GM18873 (cell line): ENCODE data around the gene INSR.
"Not testable (repeated sequence)": the region's sequence is repeated elsewhere in the genome, so short reads cannot be mapped to it uniquely, and the experiment has no call there.

Experiments used
- ATAC-seq: cut with Tn5 transposase; IDR thresholded peaks from one replicate; pipeline ENCODE4 v1.9.1; 2021; ENCODE audit warnings: mild to moderate bottlenecking, moderate library complexity, moderate number of reproducible peaks; ENCODE audit not compliant: unreplicated experiment, low FRiP score

The INSR gene

DNA sequence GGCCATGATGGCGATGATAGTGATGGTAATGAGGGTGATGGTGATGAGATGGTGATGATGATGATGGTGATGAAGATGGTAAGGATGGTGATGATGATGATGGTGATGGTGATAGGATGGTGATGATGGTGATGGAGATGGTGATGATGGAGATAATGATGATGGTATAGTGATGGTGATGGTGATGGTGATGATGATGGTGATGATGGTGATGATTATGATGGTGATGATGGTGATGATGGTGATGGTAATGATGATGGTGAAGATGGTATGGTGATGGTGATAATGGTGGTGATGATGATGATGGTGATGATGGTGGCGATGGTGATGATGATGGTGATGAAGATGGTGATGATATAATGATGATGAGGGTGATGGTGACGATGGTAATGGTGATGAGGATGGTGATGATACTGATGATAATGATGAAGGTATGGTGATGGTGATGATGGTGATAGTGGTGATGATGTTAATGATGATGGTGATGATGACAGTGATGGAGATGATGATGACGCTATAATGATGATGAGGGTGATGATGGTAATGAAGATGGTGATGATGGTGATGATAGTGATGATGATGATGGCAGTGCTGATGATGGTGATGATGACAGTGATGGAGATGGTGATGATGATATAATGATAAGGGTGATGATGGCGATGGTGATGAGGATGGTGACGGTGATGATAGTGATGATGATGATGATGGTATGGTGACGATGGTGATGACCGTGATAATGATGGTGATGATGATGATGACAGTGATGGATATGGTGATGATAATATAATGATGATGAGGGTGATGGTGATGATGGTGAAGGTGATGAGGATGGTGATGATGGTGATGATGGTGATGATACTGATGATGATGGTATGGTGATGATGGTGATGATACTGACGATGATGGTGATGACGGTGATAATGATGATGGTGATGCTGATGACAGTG, 187.2 kb downstream of the INSR start:
- ATAC-seq, result no peak

DNA sequence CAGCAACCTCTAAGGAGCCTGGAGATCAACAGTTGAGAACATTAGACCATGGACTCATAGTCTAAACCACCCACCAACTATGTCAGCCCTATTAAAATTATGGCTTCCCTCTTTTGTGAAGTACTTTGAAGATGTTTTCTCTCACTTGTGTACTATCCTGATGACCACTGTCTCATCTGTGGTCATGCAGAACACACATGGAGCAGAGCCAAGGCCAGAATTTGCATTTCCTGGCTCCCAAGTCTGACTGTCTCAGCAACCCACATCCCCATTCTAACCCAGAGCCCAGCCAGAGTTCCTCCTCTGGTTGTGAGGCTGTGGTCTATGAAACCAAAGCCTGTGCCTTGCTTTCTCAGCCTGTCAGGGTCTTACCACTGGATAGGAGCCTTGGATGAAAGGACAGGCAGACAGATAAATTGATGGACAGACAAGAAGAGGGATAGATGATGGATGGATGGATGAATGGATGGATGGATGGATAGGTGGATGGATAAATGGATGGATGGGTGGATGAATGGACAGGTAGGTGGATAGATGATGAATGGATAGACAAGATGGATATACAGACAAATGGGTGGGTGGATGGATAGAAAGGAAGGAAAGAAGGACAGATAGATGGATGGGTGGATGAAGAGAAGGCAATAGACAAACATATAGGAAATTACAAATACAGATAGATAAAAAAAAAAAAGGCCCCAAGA, 189.3 kb downstream of the INSR start:
- no peak for ATAC-seq

DNA sequence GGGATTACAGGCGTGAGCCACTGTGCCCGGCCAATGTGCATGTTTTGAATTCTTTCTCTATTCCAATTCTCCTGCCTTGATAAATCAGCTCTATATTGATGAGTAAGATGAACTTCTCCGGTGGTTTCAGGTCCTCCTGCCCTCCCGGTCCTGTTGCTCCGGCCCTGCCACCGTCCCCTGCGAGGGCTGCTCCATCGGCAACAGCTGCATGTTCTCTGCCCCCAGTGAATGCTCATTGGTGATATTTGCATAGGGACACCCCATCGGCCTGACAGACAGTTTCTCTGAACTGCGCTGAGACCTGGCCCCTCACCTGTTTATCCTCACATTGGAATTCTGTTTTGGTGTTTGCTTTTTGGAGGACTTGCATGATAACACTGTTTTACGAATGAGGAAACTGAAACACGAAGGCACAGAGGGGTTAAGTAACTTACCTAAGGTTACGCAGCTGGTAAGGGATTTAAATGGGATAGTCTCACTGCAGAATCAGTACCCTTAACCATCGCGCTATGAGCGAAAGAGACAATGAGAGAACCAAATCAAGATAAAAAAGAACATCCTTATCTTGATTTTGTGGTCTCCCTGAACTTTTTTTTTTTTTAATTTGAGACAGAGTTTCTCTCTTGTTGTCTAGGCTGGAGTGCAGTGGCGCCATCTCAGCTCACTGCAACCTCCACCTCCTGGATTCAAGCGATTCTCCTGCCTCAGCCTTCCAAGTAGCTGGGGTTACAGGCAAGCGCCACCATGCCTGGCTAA, 192.5 kb downstream of the INSR start:
- ATAC-seq, result no peak

DNA sequence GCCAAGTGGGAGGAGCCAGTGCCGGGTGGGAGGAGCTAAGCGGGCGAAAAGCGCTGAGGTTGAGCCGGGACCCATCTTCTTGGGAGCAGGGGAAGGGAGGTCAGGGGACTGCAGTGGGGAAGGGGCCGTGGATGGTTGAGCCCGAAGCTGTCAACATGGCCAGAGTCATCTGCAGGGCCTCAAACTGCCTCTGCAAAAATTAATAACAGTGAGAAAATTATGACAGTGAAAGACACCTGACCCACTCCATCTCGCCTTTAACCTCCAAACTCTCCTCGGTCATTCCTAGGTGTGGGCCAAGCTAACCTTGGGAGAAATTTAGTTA, 194.7 kb downstream of the INSR start:
- no peak for ATAC-seq

DNA sequence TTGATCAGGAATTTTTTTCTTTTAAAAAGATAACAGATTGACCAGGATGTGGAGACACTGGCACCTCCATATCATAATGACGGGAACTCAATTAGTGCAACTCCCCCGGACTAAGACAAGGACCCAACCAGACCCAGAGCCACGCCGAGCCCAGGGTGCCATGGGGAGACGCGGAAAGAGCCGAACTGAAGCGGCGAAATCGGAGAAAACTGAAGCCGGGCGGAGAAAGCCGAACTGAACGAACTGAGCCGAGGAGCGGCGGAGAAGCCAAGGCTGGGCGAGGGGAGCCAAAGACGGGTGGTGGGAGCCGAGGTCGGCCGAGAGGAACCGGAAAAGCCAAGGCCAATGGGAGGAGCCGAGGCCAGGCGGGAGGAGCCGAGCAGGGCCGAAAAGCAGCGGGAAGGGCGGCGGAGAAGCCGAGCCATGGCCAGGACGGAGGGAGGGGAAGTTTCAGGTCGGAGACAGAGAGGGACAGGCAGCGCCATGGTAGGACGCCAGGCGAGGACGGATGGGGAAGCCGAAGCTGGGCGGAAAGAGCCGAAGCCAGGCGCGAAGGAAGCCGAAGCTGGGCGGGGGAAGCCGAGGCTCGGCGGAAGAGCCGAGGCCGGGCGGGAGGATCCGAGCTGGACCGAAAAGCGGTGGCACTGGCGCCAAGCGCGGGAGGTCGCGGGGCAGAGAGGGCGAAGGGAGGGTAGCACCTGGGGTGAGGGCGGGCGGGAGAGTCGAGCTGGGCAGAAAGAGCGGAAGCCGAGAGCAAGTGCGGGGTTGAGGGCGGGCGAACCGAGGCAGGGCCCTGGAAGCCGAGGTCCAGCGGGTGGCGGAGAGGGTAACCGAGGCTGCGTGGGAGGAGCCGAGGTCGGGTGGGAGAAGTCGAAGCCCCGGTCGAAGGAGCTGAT, 195.3 kb downstream of the INSR start:
- ATAC-seq, result peak; percentile 77

DNA sequence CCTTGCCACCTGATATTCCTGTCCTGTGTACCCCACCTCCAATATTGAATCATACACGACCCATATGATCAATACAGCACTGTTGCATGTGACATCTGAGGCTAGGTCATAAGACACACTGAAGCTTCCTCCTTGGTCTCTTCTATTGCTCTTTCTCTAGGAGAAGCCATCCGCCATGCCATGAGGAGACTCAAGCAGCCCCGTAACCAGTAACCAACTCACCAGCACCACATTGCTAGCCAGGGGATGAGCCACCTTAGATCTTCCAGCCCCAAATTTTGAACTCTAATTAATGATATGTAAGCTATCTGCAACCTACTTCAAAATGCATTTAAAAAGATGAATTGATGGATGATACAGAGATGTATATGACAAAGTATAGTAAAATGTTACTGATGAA, 196.1 kb downstream of the INSR start:
- no peak for ATAC-seq

DNA sequence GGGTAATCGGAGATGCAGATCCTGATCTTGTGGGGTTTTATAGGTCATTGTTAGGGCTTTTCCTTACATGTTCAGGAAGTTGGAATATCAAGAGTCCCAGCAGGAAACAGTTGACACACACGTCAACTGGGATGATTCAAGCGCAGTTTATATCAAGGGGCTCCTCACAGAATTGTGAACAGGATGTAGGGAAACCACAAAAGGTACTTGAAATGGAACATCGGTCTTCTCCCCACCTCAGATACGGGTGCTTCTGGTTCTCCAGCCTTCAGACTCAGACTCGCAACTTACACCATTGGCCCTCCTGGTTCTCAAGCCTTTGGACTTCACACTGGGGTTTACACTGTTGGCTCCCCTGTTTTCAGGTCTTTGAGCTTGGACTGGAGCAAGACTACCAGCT, 205.2 kb downstream of the INSR start:
- no peak for ATAC-seq

DNA sequence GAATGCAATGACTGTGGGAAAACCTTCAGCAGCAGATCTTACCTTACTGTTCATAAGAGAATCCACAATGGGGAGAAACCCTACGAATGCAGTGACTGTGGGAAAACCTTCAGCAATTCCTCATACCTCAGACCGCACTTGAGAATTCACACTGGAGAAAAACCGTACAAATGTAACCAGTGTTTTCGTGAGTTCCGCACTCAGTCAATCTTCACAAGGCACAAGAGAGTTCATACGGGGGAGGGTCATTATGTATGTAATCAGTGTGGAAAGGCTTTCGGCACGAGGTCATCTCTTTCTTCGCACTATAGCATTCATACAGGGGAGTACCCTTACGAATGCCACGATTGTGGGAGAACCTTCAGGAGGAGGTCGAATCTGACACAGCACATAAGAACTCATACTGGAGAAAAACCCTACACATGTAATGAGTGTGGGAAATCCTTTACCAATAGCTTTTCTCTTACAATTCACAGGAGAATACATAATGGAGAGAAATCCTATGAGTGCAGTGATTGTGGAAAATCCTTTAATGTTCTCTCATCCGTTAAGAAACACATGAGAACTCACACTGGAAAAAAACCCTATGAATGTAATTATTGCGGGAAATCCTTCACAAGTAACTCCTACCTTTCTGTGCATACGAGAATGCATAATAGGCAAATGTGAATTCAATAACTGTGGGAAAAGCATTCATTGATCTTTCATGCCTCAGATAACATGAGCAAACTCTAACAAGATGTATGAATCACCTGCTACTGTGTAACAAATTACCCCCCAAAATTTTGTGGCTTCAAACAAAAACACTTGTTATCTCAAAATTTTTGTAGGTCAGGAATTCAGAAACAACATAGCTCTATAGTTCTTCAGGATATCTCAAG, 210.9 kb downstream of the INSR start:
- no peak for ATAC-seq

DNA sequence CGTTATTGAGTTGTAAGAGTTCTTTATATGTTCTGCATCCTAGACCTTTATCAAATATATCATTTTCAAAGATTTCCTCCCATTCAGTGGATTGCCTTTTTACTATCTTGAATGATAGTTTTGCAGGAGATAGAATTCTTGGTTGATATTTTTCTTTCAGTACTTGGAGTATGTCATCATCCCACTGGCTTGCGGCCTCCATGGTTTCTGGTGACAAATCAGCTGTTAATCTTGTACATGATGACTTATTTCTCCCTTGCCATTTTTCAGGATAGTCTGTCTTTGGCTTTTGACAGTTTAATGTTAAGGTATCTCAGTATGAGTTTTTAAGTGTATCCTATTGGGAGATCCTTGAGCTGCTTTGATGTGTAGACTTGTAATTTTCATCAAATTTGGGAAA, 216.2 kb downstream of the INSR start:
- ATAC-seq, result no peak

DNA sequence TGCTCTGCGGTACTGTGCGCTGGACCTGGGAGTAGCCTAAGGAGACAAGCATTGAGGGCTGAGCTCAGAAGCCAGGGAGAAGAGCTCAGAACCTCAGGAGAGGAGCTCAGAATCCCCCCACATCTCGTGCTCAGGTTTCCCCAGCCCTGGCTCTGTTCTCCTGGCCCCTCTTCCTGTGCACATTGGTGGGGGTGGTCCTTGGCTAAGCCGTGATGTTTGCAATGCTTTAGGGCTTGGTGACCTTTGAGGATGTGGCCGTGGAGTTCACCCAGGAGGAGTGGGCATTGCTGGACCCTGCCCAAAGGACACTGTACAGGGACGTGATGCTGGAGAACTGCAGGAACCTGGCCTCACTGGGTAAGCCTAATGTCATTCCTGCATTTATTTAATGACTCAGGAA, 218.1 kb downstream of the INSR start:
- no peak for ATAC-seq

DNA sequence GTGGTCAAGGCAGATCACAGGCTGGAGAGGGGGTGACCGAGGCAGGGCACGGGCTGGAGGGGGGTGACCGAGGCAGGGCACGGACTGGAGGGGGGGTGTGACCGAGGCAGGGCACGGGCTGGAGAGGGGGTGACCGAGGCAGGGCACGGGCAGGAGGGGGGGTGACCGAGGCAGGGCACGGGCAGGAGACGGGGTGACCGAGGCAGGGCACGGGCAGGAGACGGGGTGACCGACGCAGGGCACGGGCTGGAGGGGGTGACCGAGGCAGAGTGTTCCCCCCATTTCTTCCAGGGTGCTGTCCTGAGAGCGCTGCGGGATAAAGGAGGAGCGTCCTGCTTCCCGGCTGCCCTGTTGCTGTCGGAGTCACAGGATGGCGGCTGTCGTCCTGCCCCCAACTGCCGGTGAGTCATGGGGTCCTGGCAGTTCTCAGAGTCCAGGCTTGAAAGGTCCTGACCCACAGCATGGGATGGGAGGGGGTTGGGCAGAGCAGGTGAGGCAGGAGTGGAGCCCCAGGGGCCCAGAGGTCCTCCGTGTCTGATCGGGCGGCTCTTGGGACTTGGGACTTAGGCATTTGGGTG, 219.4 kb downstream of the INSR start:
- ATAC-seq, result no peak

DNA sequence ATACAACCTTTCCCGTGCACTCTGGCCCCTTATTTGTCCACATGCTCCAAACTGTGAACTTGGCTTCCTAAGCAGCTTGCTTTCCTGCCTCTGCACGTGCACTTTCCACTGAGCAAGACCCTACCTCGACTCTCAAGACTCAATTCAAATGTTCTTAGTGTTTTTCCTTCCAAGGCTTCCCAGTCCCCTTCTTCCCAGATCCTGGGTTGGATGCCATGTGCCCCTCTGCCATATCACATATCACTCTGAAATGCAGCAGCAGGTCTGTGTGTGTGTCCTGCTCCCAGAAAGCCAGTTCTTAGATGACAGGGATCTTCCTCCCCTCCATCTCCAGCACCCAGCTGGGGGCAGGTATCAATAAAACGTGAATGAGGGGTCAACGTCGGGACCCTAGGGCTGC, 221.7 kb downstream of the INSR start:
- ATAC-seq, result no peak

DNA sequence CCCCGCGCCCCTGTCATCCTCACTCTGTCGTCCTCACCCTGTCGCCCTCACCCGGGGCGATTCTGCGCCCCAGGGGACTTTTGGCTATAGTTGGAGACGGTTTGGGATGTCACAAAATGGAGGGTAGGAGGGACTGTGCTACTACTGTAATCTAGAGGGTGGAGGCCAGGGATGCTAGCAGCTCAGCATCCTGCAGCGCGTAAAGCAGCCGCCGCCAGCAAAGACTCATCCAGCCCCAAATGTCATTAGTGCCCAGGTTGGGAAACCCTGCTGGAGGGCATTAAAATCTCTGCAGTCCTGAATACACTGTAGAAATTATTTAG, 224.3 kb downstream of the INSR start:
- peak; percentile 20 for ATAC-seq

DNA sequence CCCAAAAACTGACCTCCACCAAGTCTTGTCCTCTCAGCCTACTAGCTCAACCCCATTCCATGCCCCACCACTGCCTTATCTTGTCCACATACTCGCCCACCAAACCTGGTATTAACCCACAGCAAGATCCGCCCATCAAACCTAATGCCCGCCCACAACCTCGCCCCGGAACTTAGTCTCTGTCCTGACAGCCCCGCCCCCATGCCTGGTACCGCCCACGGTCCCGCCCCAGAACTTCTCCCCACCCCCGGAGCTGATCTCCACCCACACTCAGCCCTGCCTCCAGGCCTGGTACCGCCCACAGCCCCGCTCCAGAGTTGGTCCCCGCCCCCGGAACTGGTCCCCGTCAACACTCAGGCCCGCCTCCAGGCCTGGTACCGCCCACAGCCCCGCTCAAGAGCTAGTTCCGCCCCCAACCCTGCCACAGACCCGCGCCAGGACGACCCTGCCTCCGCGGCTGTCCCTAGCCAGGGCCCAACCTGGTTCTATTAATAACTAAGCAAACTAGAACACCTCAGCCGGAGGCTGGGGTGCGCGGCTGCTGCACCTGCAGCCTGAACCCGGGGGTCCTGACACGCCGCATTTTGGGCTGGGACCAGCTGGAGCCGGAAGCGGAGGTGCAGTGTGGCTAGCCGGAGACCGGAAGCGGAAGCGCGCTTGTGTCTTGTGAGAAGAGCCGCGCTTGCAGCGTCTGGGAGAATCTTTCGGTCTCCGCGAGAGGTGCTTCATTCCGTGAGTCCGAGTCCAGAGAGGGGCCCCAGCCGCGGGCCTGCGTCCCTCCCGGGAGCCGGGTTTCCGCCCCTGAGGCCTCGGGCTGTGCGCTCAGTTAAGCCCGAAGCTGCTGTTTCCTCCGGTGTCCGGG, 224.9 kb downstream of the INSR start, which contains the start of gene ZNF557:
TSS of gene ZNF557 (plus strand) at position 662 of the 862 bp plus-strand sequence. CDS start 5,372 bp downstream, outside the sequence.
- peak; percentile 77 for ATAC-seq

DNA sequence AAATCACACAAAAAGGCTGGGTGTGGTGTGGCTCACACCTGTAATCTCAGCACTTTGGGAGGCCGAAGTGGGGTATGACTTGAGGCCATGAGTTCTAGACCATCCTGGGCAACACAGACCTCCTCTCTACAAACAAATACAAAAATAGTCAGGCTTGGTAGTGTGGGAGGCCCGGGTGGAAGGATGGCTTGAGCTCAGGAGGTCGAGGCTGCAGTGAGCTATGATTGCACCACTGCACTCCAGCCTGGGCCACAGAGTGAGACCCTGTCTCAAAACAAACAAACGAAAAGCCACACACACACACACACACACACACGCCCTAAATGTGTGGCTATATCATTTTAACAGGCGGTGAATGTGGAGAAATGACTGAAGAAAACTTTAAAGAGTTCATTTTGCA, 225.6 kb downstream of the INSR start:
- no peak for ATAC-seq

DNA sequence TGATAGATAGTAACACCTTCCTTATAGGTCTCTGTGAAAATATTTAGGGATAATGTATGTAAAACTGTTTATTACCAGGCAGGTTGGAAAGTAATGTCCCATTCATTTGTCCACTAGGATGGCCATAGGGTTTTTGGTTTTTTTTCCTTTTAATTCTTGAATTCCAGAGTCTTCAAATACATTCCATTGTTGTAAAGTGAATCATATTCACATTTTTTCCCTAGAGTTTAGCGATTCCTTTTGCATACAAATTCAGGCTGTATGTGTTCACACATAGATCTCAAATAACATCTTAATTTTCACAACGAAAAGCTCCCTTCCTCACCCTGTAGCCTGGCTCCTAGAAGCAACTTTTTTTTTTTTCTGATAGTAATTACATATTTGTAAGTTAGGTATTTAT, 226.5 kb downstream of the INSR start:
- no peak for ATAC-seq

DNA sequence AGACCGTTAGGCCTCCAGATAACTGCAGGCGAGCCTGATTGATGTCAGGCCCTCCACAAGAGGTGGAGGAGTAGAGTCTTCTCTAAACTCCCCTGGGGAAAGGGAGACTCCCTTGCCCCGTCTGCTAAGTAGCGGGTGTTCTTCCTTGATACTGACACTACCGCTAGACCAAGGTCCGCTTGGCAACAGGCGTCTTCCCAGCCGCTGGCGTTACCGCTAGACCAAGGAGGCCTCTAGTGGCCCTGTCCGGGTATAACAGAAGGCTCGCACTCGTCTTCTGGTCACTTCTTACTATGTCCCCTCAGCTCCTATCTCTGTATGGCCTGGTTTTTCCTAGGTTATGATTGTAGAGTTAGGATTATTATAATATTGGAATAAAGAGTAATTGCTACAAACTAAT, 227.1 kb downstream of the INSR start:
- ATAC-seq, result not testable (repeated sequence)
